A549 (cell line): ENCODE data around the gene MFN2. TPM values are rescaled to one million over a fixed set of nuclear protein-coding genes. Genes with fewer than 3 reads are reported as not detected.
A peak's percentile ranks its signal among the peaks of the same experiment; 100 is the strongest.
"Not testable (repeated sequence)": the region's sequence is repeated elsewhere in the genome, so short reads cannot be mapped to it uniquely, and the experiment has no call there.

Experiments used
- ATAC-seq, 2 experiments: fragments of 200-7000 bp in 1 of 2; fragments of >200 bp in 1 of 2; cut with Nextera tagmentation in 1 of 2; cut with Tn5 transposase in 1 of 2; 3 replicates each; pipeline versions ENCODE4 v1.8.0 to v1.9.1; 2018 to 2020; ENCODE audit warnings: mild to moderate bottlenecking in 1 of 2, moderate library complexity in 1 of 2
- CTCF ChIA-PET: fragments of 300-600 bp; sonication (Branson Sonifier 250); formaldehyde crosslinking; extraction: SDS; loops from one replicate; lab custom pipeline; 2021; ENCODE audit warnings: antibody characterized with exemption, inconsistent platforms; lab: Yijun Ruan, JAX
- POLR2A ChIA-PET: fragments of 350-600 bp; formaldehyde crosslinking; extraction: SDS; loops from one replicate; lab custom pipeline; 2021; ENCODE audit warnings: antibody characterized with exemption, inconsistent platforms; lab: Yijun Ruan, JAX
- DNase-seq, 2 experiments: peaks; one replicate each; pipeline versions ENCODE4 v3.0.0 to v3.0.0-alpha.2; 2011 to 2016; ENCODE audit warnings: low read depth in 1 of 2, low spot score in 1 of 2
- FAIRE-seq: peaks from 2 replicates; lab custom pipeline; 2011; peaks lifted over from hg19 to GRCh38; lab: Jason Lieb, UNC
- H3K27ac ChIP-seq, 2 experiments: fragments of >200 bp; sonication (Bioruptor Twin); formaldehyde crosslinking; 3 replicates each; pipeline ENCODE4 v1.5.1; 2016 to 2017
- H3K4me1 ChIP-seq: fragments of >200 bp; sonication (Bioruptor Twin); formaldehyde crosslinking; 3 replicates; pipeline ENCODE4 v1.6.1; 2016
- H3K4me2 ChIP-seq: fragments of >200 bp; sonication (Bioruptor Twin); formaldehyde crosslinking; 3 replicates; pipeline ENCODE4 v1.6.1; 2016
- H3K4me3 ChIP-seq: fragments of >200 bp; sonication (Bioruptor Twin); formaldehyde crosslinking; 3 replicates; pipeline ENCODE4 v1.5.1; 2016
- H3K9me3 ChIP-seq: fragments of >200 bp; sonication (Bioruptor Twin); formaldehyde crosslinking; 3 replicates; pipeline ENCODE4 v1.6.1; 2016
- CBX2 ChIP-seq: fragments of 200-600 bp; sonication (generic); IDR thresholded peaks from 2 replicates; pipeline ENCODE4 v1.6.1; 2016; ENCODE audit warnings: low read depth, mild to moderate bottlenecking, borderline replicate concordance
- CEBPB ChIP-seq, 2 experiments: fragments of >200 bp in 1 of 2; sonication (Bioruptor Twin) in 1 of 2; formaldehyde crosslinking in 1 of 2; IDR thresholded peaks; 2 replicates each; pipeline ENCODE4 v1.6.1; 2012 to 2016
- EP300 ChIP-seq, 2 experiments: fragments of >200 bp; sonication (Bioruptor Twin); formaldehyde crosslinking; IDR thresholded peaks; 2 replicates in 1 of 2; 3 replicates in 1 of 2; pipeline ENCODE4 v1.6.1; 2016 to 2017
- FOSL2 ChIP-seq, 2 experiments: fragments of 450-650 bp in 1 of 2; fragments of >200 bp in 1 of 2; sonication (Bioruptor Twin) in 1 of 2; formaldehyde crosslinking; IDR thresholded peaks; 2 replicates each; pipeline versions ENCODE4 v1.5.0 to v1.6.1; 2016 to 2020; ENCODE audit warnings: mild to moderate bottlenecking in 1 of 2, moderate library complexity in 1 of 2
- FOXS1 ChIP-seq: fragments of 250-450 bp; sonication (Bioruptor Pico); IDR thresholded peaks from 2 replicates; pipeline ENCODE4 v1.5.0; 2020; ENCODE audit warnings: mild to moderate bottlenecking, moderate library complexity
- GATA3 ChIP-seq: IDR thresholded peaks from 2 replicates; pipeline ENCODE4 v1.6.1; 2012; ENCODE audit warnings: borderline replicate concordance
- HEYL ChIP-seq: fragments of 250-450 bp; sonication (Bioruptor Pico); IDR thresholded peaks from 2 replicates; pipeline ENCODE4 v1.8.0; 2021; ENCODE audit warnings: mild to moderate bottlenecking, moderate library complexity
- HOXB5 ChIP-seq: fragments of 250-450 bp; sonication (Bioruptor Pico); IDR thresholded peaks from 2 replicates; pipeline ENCODE4 v1.5.0; 2020; ENCODE audit warnings: mild to moderate bottlenecking, moderate library complexity
- JUN ChIP-seq, 2 experiments: fragments of >200 bp; sonication (Bioruptor Twin); formaldehyde crosslinking; IDR thresholded peaks; 2 replicates in 1 of 2; 3 replicates in 1 of 2; pipeline ENCODE4 v1.6.1; 2016 to 2017
- NPAS2 ChIP-seq: fragments of 250-450 bp; sonication (Bioruptor Pico); IDR thresholded peaks from 2 replicates; pipeline ENCODE4 v1.8.0; 2022; ENCODE audit warnings: mild to moderate bottlenecking, moderate library complexity, borderline replicate concordance
- PHF8 ChIP-seq: fragments of 200-600 bp; sonication (generic); IDR thresholded peaks from 2 replicates; pipeline ENCODE4 v1.6.1; 2016; ENCODE audit warnings: low read depth, mild to moderate bottlenecking, antibody characterized with exemption, moderate library complexity, borderline replicate concordance
- POLR2AphosphoS2 ChIP-seq: conservative IDR thresholded peaks from 2 replicates; pipeline ENCODE4 v1.6.1; 2012; ENCODE audit warnings: low read length, improper control_type of control experiment, inconsistent platforms
- RARB ChIP-seq: fragments of 250-450 bp; sonication (Bioruptor Pico); IDR thresholded peaks from 2 replicates; pipeline ENCODE4 v1.8.0; 2021; ENCODE audit warnings: mild to moderate bottlenecking, moderate library complexity
- ZC3H11A ChIP-seq: fragments of 450-650 bp; IDR thresholded peaks from 2 replicates; pipeline ENCODE4 v1.6.1; 2014; ENCODE audit warnings: antibody characterized with exemption, mild to moderate bottlenecking
- ZNF302 ChIP-seq: fragments of 250-450 bp; sonication (Bioruptor Pico); IDR thresholded peaks from 2 replicates; pipeline ENCODE4 v1.9.0; 2021; ENCODE audit warnings: inconsistent platforms, mild to moderate bottlenecking, moderate library complexity
- ZSCAN20 ChIP-seq: fragments of 250-450 bp; sonication (Bioruptor Pico); IDR thresholded peaks from 2 replicates; pipeline ENCODE4 v1.8.0; 2022; ENCODE audit warnings: mild to moderate bottlenecking, moderate library complexity
- WGBS: methylation state at CpG from one replicate; pipeline ENCODE4 v1.1.6; 2017; ENCODE audit errors: missing lambda C conversion rate; 5-methylcytosine and 5-hydroxymethylcytosine counted together
- polyA plus RNA-seq, 4 experiments: library from polyadenylated mRNA; depleted of rRNA in 3 of 4; stranded (reverse); fragments of >200 nt; fragmentation: RNase III in 1 of 4; extraction: RNeasy Plus Mini Kit Qiagen cat#74134 plus additional on column Dnase treatment in 1 of 4; gene quantifications; 2 replicates in 3 of 4; 3 replicates in 1 of 4; pipeline ENCODE4 v1.2.3, GENCODE V29; 2011 to 2017
- TF ChIP-seq, protein P1 (sequence below): fragments of 250-450 bp; sonication (Bioruptor Pico); IDR thresholded peaks from 2 replicates; pipeline ENCODE4 v1.5.0; 2020; ENCODE audit warnings: low read depth, mild to moderate bottlenecking, moderate library complexity
- TF ChIP-seq, protein P2 (sequence below): IDR thresholded peaks from 2 replicates; pipeline ENCODE4 v1.6.1; 2012
- TF ChIP-seq, protein P3 (sequence below): fragments of >200 bp; sonication (Bioruptor Twin); formaldehyde crosslinking; IDR thresholded peaks from 2 replicates; pipeline ENCODE4 v1.6.1; 2016
- TF ChIP-seq, protein P4 (sequence below): IDR thresholded peaks from 2 replicates; pipeline ENCODE4 v1.6.1; 2012; ENCODE audit warnings: low read depth, borderline replicate concordance

Gene MFN2
- polyA plus RNA-seq, 2 of the 4 experiments (the other 2 are of a cell fraction) = 34.7 to 36.8 TPM

DNA sequence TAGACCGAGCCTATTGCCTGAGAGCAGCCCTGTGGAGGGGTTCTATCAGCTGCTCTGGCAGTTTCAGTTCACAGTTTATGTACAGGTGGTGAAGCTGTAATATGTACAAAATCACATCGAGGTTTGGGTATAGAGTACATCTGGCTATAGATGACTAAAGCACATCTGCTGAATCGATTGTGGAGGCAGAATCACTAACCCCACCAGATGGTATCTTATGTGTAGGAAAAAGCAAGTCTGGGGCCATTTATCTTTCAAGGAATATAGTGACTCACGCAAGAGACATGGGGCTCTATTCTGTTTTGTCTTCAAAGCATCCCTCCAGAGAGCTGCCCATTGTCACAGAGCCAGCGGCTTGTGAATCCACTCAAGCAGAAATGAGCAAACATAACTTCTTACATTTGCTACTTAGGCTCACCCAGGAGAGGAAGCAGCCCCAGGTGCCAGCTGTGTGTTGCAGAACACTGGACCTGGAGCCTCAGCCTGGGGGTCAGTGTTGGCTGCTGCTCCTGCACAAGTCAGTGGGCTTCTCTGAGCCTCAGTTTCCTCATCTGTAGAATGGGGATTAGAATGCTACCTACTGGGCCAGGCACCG lies 60.3 kb downstream of the MFN2 start:
- FAIRE-seq = no peak
- POLR2A ChIA-PET = no interaction called here
- peak in 1 of 2 experiments; percentile 32 for DNase-seq
- TF ChIP-seq, protein P1, sequence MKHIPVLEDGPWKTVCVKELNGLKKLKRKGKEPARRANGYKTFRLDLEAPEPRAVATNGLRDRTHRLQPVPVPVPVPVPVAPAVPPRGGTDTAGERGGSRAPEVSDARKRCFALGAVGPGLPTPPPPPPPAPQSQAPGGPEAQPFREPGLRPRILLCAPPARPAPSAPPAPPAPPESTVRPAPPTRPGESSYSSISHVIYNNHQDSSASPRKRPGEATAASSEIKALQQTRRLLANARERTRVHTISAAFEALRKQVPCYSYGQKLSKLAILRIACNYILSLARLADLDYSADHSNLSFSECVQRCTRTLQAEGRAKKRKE = no peak
- TF ChIP-seq HOXB5 (CRISPR knock-in tag) = no peak
- peak in 1 of 2 experiments; percentile 24; a peak in 1 of 6 replicates for ATAC-seq
- Histone ChIP-seq H3K4me1 (peaks cover 5% of the 10 kb centered on the region; the same call in 1 of the 3 replicates), H3K4me3 (no peak overlapping the region), H3K4me2 (no peak overlapping the region), H3K9me3 (no peaks in the 10 kb centered on the region), H3K27ac (no peak overlapping the region)
- CTCF ChIA-PET = interaction anchor here (0.8 to 3.3 kb wide), 3 partner anchors 10 to 39 kb away, joined by 3 to 12 read pairs (median 4); no protein-coding TSS in a partner anchor
- 46% methylated on average over 5 of the region's 6 CpGs for WGBS

DNA sequence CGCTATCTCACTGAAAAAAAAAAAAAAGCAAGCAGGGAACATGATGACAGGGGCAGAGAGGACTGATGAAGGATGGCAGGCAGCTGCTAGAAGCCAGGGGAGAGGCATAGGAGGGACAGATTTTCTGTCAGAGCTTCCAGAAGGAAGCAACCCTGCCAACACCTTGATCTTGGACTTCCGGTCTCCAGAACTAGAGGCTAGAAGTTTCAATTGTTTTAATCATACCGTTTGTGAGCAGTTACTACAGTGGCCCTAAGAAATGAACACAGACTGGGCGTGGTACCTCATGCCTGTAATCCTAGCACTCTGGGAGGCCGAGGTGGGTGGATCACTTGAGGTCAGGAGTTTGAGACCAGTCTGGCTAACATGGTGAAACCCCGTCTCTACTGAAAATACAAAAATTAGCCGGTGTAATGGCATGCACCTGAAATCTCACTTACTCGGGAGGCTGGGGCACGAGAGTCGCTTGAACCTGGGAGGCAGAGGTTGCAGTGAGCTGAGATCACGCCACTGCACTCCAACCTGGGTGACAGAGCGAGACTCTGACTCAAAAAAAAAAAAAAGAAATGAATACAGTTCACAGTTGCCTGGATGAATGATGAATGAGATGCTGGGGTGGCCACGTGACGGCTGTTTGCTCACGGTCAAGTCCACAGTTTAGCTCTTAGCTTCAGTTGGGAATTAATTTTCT lies 64.1 kb downstream of the MFN2 start:
- POLR2A ChIA-PET, H3K9me3 ChIP-seq, H3K4me2 ChIP-seq, DNase-seq, FAIRE-seq, H3K4me1 ChIP-seq, H3K4me3 ChIP-seq, H3K27ac ChIP-seq, ATAC-seq: not testable (repeated sequence)
- WGBS = 71% methylated on average over 15 of the region's 15 CpGs
- CTCF ChIA-PET = interaction anchor here (0.6 to 0.7 kb wide), 2 partner anchors 70 to 165 kb away, joined by 3 to 4 read pairs; no protein-coding TSS in a partner anchor

DNA sequence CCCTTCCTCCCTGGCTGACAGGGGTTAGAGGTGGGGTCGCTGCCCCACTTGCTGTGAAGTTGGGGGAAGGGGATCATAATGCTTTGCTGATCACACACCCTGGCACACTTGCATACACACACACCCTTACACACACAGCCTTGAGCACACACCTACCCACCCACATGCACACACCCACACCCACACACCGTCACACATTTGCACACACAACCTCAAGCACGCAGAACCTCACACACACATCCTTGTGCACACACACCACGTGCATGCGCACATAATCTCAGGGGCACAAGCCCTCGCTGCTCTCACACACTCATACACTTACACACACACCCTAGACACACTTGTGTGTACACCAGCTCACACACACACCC lies 66.5 kb downstream of the MFN2 start:
- no peak overlapping the region for H3K4me2 ChIP-seq
- DNase-seq (no peak), ATAC-seq (no peak), FAIRE-seq (no peak)
- ChIA-PET CTCF (interaction anchor here (0.9 kb wide), 1 partner anchor 29 kb away, joined by 5 read pairs; no protein-coding TSS in a partner anchor), POLR2A (no interaction called here)
- H3K4me3 ChIP-seq = no peak overlapping the region
- 64% methylated on average over 6 of the region's 6 CpGs for WGBS
- H3K9me3 ChIP-seq = no peaks in the 10 kb centered on the region
- no peak overlapping the region for H3K27ac ChIP-seq
- no peak for TF ChIP-seq NPAS2 (CRISPR knock-in tag)
- TF ChIP-seq, protein P1 = no peak
- TF ChIP-seq FOXS1 = no peak
- no peak for TF ChIP-seq EP300 (IDR thresholded peaks at IDR 0.05)
- TF ChIP-seq, protein P2, sequence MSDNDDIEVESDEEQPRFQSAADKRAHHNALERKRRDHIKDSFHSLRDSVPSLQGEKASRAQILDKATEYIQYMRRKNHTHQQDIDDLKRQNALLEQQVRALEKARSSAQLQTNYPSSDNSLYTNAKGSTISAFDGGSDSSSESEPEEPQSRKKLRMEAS = no peak
- no peak for TF ChIP-seq RARB (CRISPR knock-in tag)
- TF ChIP-seq ZSCAN20 (CRISPR knock-in tag) = no peak
- TF ChIP-seq CBX2 = no peak
- TF ChIP-seq, protein P3, sequence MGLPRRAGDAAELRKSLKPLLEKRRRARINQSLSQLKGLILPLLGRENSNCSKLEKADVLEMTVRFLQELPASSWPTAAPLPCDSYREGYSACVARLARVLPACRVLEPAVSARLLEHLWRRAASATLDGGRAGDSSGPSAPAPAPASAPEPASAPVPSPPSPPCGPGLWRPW = no peak
- no peak for TF ChIP-seq HEYL (CRISPR knock-in tag)
- H3K4me1 ChIP-seq = peaks cover 1% of the 10 kb centered on the region; the same call in 1 of the 3 replicates

DNA sequence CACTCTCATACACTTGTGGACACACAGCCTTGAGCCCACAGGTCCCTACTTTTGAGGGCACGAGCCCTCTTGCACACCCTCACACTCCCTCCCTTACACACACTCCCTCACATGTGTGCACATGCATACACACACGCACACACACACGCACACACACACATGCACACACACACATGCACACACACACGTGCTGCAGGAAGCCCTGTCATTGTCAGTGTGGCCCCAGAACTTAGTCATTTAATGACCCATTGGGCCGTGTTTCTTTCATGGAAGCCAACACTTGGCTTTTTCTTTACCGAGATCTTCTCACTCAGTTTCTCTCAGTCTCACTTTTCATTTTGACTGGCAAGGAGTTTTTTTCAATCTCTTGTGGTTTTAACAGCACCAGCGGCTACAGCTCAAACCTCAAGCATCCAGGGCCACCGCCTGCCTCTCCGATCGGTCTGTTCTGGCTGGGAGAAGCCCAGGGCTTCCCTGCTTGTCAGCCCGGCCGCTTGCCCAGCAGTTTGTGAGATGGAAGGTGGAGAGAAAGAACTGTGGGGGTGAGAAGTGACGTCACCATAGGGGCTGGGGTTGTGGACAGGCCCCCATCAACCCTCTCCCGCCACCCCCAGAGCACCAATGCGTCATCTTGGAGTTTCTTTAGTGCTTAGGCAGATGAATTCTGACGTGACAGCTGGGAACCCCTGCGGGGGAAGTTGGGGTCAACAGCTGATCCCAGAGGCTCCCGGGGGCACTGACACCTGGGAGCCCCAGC lies 67.1 kb downstream of the MFN2 start:
- no peak for ATAC-seq
- FAIRE-seq = no peak
- H3K27ac ChIP-seq = no peak overlapping the region
- peaks cover 7% of the 10 kb centered on the region; the same call in 1 of the 3 replicates for H3K4me1 ChIP-seq
- DNase-seq = no peak
- WGBS = 51% methylated on average over 15 of the region's 18 CpGs
- ChIA-PET CTCF (interaction anchor here (0.7 kb wide), 1 partner anchor 29 kb away, joined by 4 read pairs; no protein-coding TSS in a partner anchor), POLR2A (no interaction called here)
- no peak overlapping the region for H3K4me3 ChIP-seq
- no peak overlapping the region for H3K4me2 ChIP-seq
- no peaks in the 10 kb centered on the region for H3K9me3 ChIP-seq
- no peak for TF ChIP-seq POLR2AphosphoS2
- TF ChIP-seq, protein P1 = no peak
- no peak for TF ChIP-seq PHF8
- TF ChIP-seq, protein P3 = no peak
- no peak for TF ChIP-seq FOSL2 (IDR thresholded peaks at IDR 0.05)
- no peak for TF ChIP-seq FOSL2 (CRISPR knock-in tag; IDR thresholded peaks at IDR 0.05)
- no peak for TF ChIP-seq ZC3H11A
- no peak for TF ChIP-seq CEBPB (IDR thresholded peaks at IDR 0.05)
- no peak for TF ChIP-seq NPAS2 (CRISPR knock-in tag)
- no peak for TF ChIP-seq ZNF302 (CRISPR knock-in tag)
- TF ChIP-seq JUN (IDR thresholded peaks at IDR 0.05) = no peak
- TF ChIP-seq RARB (CRISPR knock-in tag) = no peak
- TF ChIP-seq GATA3 = no peak
- TF ChIP-seq, protein P4, sequence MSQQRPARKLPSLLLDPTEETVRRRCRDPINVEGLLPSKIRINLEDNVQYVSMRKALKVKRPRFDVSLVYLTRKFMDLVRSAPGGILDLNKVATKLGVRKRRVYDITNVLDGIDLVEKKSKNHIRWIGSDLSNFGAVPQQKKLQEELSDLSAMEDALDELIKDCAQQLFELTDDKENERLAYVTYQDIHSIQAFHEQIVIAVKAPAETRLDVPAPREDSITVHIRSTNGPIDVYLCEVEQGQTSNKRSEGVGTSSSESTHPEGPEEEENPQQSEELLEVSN = no peak
